ENCODE measurements around the gene ANKRD13A. TPM values are rescaled to one million over a fixed set of nuclear protein-coding genes. Genes with fewer than 3 reads are reported as not detected.

Gene ANKRD13A
- total and polyA plus RNA-seq, 2 experiments from 2014 or later = 77.3 to 241 TPM

DNA sequence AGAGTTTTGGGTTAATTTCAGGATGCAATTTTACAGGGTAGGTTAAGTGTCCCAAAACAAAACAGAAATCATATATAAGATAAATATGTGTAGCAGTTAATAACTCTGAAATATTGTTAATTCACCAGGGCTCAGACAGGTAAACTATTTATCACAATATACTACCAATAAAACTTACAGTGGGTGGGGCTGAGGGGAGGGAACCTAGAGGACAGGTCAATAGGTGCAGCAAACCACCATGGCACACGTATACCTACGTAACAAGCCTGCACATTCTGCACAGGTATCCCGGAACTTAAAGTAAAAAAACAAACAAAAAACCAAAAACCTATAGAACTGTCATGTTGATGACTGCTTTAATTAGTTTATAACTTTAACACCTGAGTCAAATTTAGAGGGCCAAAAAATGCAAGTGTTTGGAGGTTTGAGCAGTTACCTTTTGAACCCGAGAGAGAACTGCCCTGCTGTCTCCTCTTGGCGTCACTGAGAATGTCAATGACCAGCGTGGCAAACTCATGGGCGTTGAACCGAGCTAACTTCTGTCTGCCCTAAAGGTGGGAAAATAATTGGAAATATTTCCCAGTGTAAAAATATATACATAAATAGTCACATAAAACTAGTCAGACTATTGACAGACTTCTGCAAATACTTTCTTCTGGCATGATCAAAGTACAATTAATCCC is 39.7 kb upstream of the ANKRD13A start:
- H3K79me2 ChIP-seq (ENCODE audit: insufficient read depth) = no peaks in the 10 kb centered on the region
- in situ Hi-C loops (cut with MboI) = no loop called here
- no peaks in the 10 kb centered on the region for H3K9me3 ChIP-seq (ENCODE audit: low read depth)
- no peaks in the 10 kb centered on the region for H3K9me2 ChIP-seq (ENCODE audit: insufficient read depth)
- H3K9ac ChIP-seq = no peak overlapping the region
- no peak overlapping the region for H2AFZ ChIP-seq
- H3K27ac ChIP-seq = no peak overlapping the region
- H3F3A ChIP-seq (ENCODE audit: insufficient read depth) = peaks cover 18% of the 10 kb centered on the region
- no peaks in the 10 kb centered on the region for H3K27me3 ChIP-seq (replicated peaks; ENCODE audit: insufficient read depth)
- H4K20me1 ChIP-seq (ENCODE audit: insufficient read depth) = no peaks in the 10 kb centered on the region
- H3K4me1 ChIP-seq (ENCODE audit: insufficient read depth) = peaks cover 6% of the 10 kb centered on the region
- no peak overlapping the region for H3K4me2 ChIP-seq (ENCODE audit: unreplicated experiment)
- no peak for TF ChIP-seq EZH2 (IDR thresholded peaks at IDR 0.05; ENCODE audit: insufficient read depth, poor library complexity, severe bottlenecking)
- TF ChIP-seq EZH2phosphoT487 (IDR thresholded peaks at IDR 0.05; ENCODE audit: insufficient read depth, low read depth) = no peak
- H3K4me3 ChIP-seq = no peak overlapping the region
- peaks cover 44% of the 10 kb centered on the region for H3K36me3 ChIP-seq (ENCODE audit: low read depth)
- no peak for DNase-seq
- 89 to 95% methylated on average over 8 of the region's 8 CpGs for WGBS, 2 experiments (ENCODE audit: low coverage in 1 of 2, low lambda C conversion rate in 2 of 2, missing lambda C conversion rate in 2 of 2)

DNA sequence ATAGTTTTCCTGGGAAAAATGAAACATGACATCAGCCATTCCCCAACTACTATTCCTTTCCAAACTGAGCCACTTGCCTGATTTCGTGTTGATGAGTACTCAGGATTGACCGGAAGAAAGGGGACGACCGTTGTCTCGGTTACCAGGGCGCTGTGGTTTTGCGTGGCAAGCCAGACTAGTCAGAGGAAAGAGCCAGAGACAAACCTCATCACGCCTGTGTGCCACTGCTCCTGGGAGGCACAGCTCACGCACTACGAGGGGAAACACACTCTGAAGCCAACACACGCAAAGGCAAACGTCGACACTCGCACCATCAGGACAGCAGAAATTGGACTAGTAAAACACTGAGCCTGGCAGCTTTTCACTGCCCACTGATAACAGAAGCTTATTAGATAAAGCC is 38.0 kb upstream of the ANKRD13A start:
- peaks cover 29% of the 10 kb centered on the region for H3F3A ChIP-seq (ENCODE audit: insufficient read depth)
- no peak overlapping the region for H3K4me3 ChIP-seq
- no peaks in the 10 kb centered on the region for H3K9me3 ChIP-seq (ENCODE audit: low read depth)
- no peak overlapping the region for H3K4me2 ChIP-seq (ENCODE audit: unreplicated experiment)
- peaks cover 6% of the 10 kb centered on the region for H3K4me1 ChIP-seq (ENCODE audit: insufficient read depth)
- no peak for TF ChIP-seq EZH2phosphoT487 (IDR thresholded peaks at IDR 0.05; ENCODE audit: insufficient read depth, low read depth)
- no peak overlapping the region for H2AFZ ChIP-seq
- H3K36me3 ChIP-seq (ENCODE audit: low read depth) = peaks cover 52% of the 10 kb centered on the region
- no peaks in the 10 kb centered on the region for H4K20me1 ChIP-seq (ENCODE audit: insufficient read depth)
- H3K27ac ChIP-seq = no peak overlapping the region
- no peaks in the 10 kb centered on the region for H3K27me3 ChIP-seq (replicated peaks; ENCODE audit: insufficient read depth)
- WGBS, 2 experiments (ENCODE audit: low coverage in 1 of 2, low lambda C conversion rate in 2 of 2, missing lambda C conversion rate in 2 of 2) = 90 to 91% methylated on average over 14 of the region's 14 CpGs
- no peak overlapping the region for H3K9ac ChIP-seq
- DNase-seq = no peak
- in situ Hi-C loops (cut with MboI) = no loop called here
- H3K79me2 ChIP-seq (ENCODE audit: insufficient read depth) = no peaks in the 10 kb centered on the region
- H3K9me2 ChIP-seq (ENCODE audit: insufficient read depth) = no peaks in the 10 kb centered on the region

- no peak for TF ChIP-seq EZH2phosphoT487 (IDR thresholded peaks at IDR 0.05; ENCODE audit: insufficient read depth, low read depth)
- TF ChIP-seq EZH2 (IDR thresholded peaks at IDR 0.05; ENCODE audit: insufficient read depth, poor library complexity, severe bottlenecking) = no peak
- WGBS, 2 experiments (ENCODE audit: low coverage in 1 of 2, low lambda C conversion rate in 2 of 2, missing lambda C conversion rate in 2 of 2) = 73 to 76% methylated on average over 6 of the region's 6 CpGs
- H3K4me3 ChIP-seq = no peak overlapping the region
- H3K9me2 ChIP-seq (ENCODE audit: insufficient read depth) = no peaks in the 10 kb centered on the region
- H3K27ac ChIP-seq = no peak overlapping the region
- no peak overlapping the region for H3K9ac ChIP-seq
- no peak overlapping the region for H2AFZ ChIP-seq
- no peaks in the 10 kb centered on the region for H3K27me3 ChIP-seq (replicated peaks; ENCODE audit: insufficient read depth)
- H4K20me1 ChIP-seq (ENCODE audit: insufficient read depth) = no peaks in the 10 kb centered on the region
- no peaks in the 10 kb centered on the region for H3K79me2 ChIP-seq (ENCODE audit: insufficient read depth)
- H3K4me1 ChIP-seq (ENCODE audit: insufficient read depth) = peaks cover 6% of the 10 kb centered on the region
- peak; percentile 38 for DNase-seq
- H3F3A ChIP-seq (ENCODE audit: insufficient read depth) = peaks cover 33% of the 10 kb centered on the region
- no peak overlapping the region for H3K4me2 ChIP-seq (ENCODE audit: unreplicated experiment)
- no peaks in the 10 kb centered on the region for H3K9me3 ChIP-seq (ENCODE audit: low read depth)
- in situ Hi-C loops (cut with MboI) = no loop called here
- H3K36me3 ChIP-seq (ENCODE audit: low read depth) = peaks cover 54% of the 10 kb centered on the region
Measured at GRCh38 chr12:109961612-109962011, 37.6 kb upstream of the ANKRD13A start.

- no peaks in the 10 kb centered on the region for H3K9me3 ChIP-seq (ENCODE audit: low read depth)
- 52 to 60% methylated on average over 3 of the region's 3 CpGs for WGBS, 2 experiments (ENCODE audit: low coverage in 1 of 2, low lambda C conversion rate in 2 of 2, missing lambda C conversion rate in 2 of 2)
- no peaks in the 10 kb centered on the region for H3K79me2 ChIP-seq (ENCODE audit: insufficient read depth)
- no peaks in the 10 kb centered on the region for H3K27me3 ChIP-seq (replicated peaks; ENCODE audit: insufficient read depth)
- H3K4me3 ChIP-seq = no peak overlapping the region
- DNase-seq = peak; percentile 25
- peaks cover 62% of the 10 kb centered on the region for H3K36me3 ChIP-seq (ENCODE audit: low read depth)
- no peak overlapping the region for H3K27ac ChIP-seq
- H3K9me2 ChIP-seq (ENCODE audit: insufficient read depth) = no peaks in the 10 kb centered on the region
- no peaks in the 10 kb centered on the region for H4K20me1 ChIP-seq (ENCODE audit: insufficient read depth)
- peaks cover 35% of the 10 kb centered on the region for H3F3A ChIP-seq (ENCODE audit: insufficient read depth)
- no peak overlapping the region for H3K9ac ChIP-seq
- H2AFZ ChIP-seq = no peak overlapping the region
- no peak overlapping the region for H3K4me2 ChIP-seq (ENCODE audit: unreplicated experiment)
- in situ Hi-C loops (cut with MboI) = no loop called here
- TF ChIP-seq EZH2phosphoT487 (IDR thresholded peaks at IDR 0.05; ENCODE audit: insufficient read depth, low read depth) (no peak), EZH2 (IDR thresholded peaks at IDR 0.05; ENCODE audit: insufficient read depth, poor library complexity, severe bottlenecking) (no peak)
- peaks cover 6% of the 10 kb centered on the region for H3K4me1 ChIP-seq (ENCODE audit: insufficient read depth)
Measured at GRCh38 chr12:109962398-109962797, 36.8 kb upstream of the ANKRD13A start.
